Hepatocyte (in vitro differentiated cells): Measurements from ENCODE around the gene ITGA1. TPM values are rescaled to one million over a fixed set of nuclear protein-coding genes. Genes with fewer than 3 reads are reported as not detected.

Experiments
- DNase-seq: peaks from one replicate; pipeline ENCODE4 v3.0.0-alpha.2; 2016; ENCODE audit warnings: low spot score
- H2AFZ ChIP-seq: fragments of 200-600 bp; sonication (generic); 2 replicates; pipeline ENCODE4 v1.6.0; 2016; ENCODE audit warnings: antibody characterized with exemption, mild to moderate bottlenecking
- H3K27ac ChIP-seq: fragments of 200-600 bp; sonication (generic); 2 replicates; pipeline ENCODE4 v1.5.1; 2016; ENCODE audit warnings: mild to moderate bottlenecking
- H3K27me3 ChIP-seq: fragments of 200-600 bp; sonication (generic); 2 replicates; pipeline ENCODE4 v1.6.1; 2016
- H3K36me3 ChIP-seq: fragments of 200-600 bp; sonication (generic); replicated peaks from 2 replicates; pipeline ENCODE4 v1.5.1; 2016; ENCODE audit warnings: low read depth; ENCODE audit not compliant: insufficient read depth
- H3K4me1 ChIP-seq: fragments of 200-600 bp; sonication (generic); 2 replicates; pipeline ENCODE4 v1.5.1; 2016; ENCODE audit warnings: mild to moderate bottlenecking, moderate library complexity; ENCODE audit not compliant: insufficient read depth
- H3K4me2 ChIP-seq: fragments of 200-600 bp; sonication (generic); 2 replicates; pipeline ENCODE4 v1.6.0; 2016
- H3K4me3 ChIP-seq: fragments of 200-600 bp; sonication (generic); 2 replicates; pipeline ENCODE4 v1.5.1; 2016; ENCODE audit warnings: mild to moderate bottlenecking
- H3K79me2 ChIP-seq: fragments of 200-600 bp; sonication (generic); 2 replicates; pipeline ENCODE4 v1.6.0; 2017; ENCODE audit warnings: mild to moderate bottlenecking
- H3K9me2 ChIP-seq: fragments of 200-600 bp; sonication (generic); replicated peaks from 2 replicates; pipeline ENCODE4 v1.6.0; 2017; ENCODE audit warnings: mild to moderate bottlenecking; ENCODE audit not compliant: insufficient read depth
- H3K9me3 ChIP-seq: fragments of 200-600 bp; sonication (generic); 2 replicates; pipeline ENCODE4 v1.5.1; 2016; ENCODE audit warnings: low read depth, mild to moderate bottlenecking
- H4K20me1 ChIP-seq: fragments of 200-600 bp; sonication (generic); 2 replicates; pipeline ENCODE4 v1.6.0; 2016; ENCODE audit warnings: mild to moderate bottlenecking; ENCODE audit not compliant: insufficient read depth, poor library complexity, severe bottlenecking
- EZH2 ChIP-seq: fragments of 200-600 bp; sonication (generic); IDR thresholded peaks from 2 replicates; pipeline ENCODE4 v1.6.1; 2016; ENCODE audit warnings: antibody characterized with exemption, mild to moderate bottlenecking, borderline replicate concordance
- EZH2phosphoT487 ChIP-seq: fragments of 200-600 bp; sonication (generic); IDR thresholded peaks from one replicate; pipeline ENCODE4 v1.6.1; 2018; ENCODE audit warnings: antibody characterized with exemption, mild to moderate bottlenecking, low read depth, moderate library complexity; ENCODE audit not compliant: unreplicated experiment, severe bottlenecking
- WGBS: methylation state at CpG from one replicate; pipeline ENCODE4 v1.1.6; 2016; ENCODE audit warnings: low lambda C conversion rate; ENCODE audit errors: missing lambda C conversion rate; 5-methylcytosine and 5-hydroxymethylcytosine counted together
- polyA plus RNA-seq: library from polyadenylated mRNA; unstranded; fragments of >200 nt; fragmentation: Nextera tagmentation; extraction: Ambion mirVana; gene quantifications from 2 replicates; pipeline ENCODE4 v1.2.1, GENCODE V29; 2016
- total RNA-seq: library from RNA; depleted of rRNA; stranded (reverse); fragments of >200 nt; gene quantifications from 2 replicates; pipeline ENCODE4 v1.2.3, GENCODE V29; 2014
- TF ChIP-seq, protein P1 (sequence below): fragments of 200-600 bp; sonication (generic); IDR thresholded peaks from 2 replicates; pipeline ENCODE4 v1.5.1; 2016; ENCODE audit warnings: antibody characterized with exemption, mild to moderate bottlenecking; ENCODE audit not compliant: poor library complexity

Gene ITGA1
- total and polyA plus RNA-seq, 2 experiments from 2014 or later: 15.0 to 40.3 TPM

DNA sequence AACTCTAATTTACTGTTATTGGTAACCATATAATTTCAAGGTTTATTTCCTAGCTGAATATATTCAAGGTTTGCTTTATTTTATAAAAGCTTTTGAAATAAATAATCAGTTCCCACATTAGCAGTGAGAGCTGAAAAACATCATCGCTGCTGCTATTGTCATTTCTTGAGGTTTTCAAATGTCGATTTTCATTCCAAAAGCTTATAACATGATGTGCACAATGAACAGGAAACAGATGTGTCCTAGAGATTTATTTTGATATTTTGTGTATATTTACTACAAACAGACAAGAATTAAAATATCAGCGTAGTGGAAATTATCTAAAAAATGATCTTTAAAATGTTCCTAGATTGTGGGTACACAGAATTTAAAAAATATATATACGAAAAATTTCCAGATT, 10.5 kb upstream of the ITGA1 start:
- no peaks in the 10 kb centered on the region for H3K9me3 ChIP-seq
- H3K27ac ChIP-seq: no peak overlapping the region
- H4K20me1 ChIP-seq: no peaks in the 10 kb centered on the region
- H3K27me3 ChIP-seq: no peaks in the 10 kb centered on the region
- DNase-seq: no peak
- TF ChIP-seq, protein P1, sequence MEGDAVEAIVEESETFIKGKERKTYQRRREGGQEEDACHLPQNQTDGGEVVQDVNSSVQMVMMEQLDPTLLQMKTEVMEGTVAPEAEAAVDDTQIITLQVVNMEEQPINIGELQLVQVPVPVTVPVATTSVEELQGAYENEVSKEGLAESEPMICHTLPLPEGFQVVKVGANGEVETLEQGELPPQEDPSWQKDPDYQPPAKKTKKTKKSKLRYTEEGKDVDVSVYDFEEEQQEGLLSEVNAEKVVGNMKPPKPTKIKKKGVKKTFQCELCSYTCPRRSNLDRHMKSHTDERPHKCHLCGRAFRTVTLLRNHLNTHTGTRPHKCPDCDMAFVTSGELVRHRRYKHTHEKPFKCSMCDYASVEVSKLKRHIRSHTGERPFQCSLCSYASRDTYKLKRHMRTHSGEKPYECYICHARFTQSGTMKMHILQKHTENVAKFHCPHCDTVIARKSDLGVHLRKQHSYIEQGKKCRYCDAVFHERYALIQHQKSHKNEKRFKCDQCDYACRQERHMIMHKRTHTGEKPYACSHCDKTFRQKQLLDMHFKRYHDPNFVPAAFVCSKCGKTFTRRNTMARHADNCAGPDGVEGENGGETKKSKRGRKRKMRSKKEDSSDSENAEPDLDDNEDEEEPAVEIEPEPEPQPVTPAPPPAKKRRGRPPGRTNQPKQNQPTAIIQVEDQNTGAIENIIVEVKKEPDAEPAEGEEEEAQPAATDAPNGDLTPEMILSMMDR: no peak
- TF ChIP-seq EZH2phosphoT487 (no peak), EZH2 (no peak)
- H3K36me3 ChIP-seq: no peaks in the 10 kb centered on the region
- H3K4me3 ChIP-seq: no peak overlapping the region
- H3K4me2 ChIP-seq: no peak overlapping the region
- H3K4me1 ChIP-seq: no peaks in the 10 kb centered on the region
- no peaks in the 10 kb centered on the region for H3K79me2 ChIP-seq
- 90% methylated on average over 4 of the region's 4 CpGs for WGBS
- no peak overlapping the region for H2AFZ ChIP-seq
- no peaks in the 10 kb centered on the region for H3K9me2 ChIP-seq

DNA sequence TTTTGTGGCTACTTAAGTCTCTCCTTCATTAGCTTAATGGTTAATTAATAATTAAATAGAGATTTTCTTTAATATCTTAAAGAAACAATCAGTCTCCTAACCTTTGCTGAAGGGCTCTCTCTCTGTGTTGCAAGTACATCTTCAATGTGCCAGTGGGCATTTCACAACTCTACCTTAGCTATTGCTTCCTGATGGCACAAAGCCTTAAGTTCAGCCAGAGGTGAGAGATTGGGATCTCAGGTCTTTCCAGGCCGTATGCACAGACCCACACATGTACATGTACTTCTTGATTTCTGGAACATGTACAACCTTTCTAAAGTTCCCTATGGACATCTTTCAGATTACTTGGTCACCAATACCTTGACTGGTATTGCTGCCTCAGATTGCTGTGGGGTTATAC, 8.9 kb upstream of the ITGA1 start:
- H3K27ac ChIP-seq: no peak overlapping the region
- TF ChIP-seq, protein P1: no peak
- TF ChIP-seq EZH2phosphoT487 (no peak), EZH2 (no peak)
- no peak overlapping the region for H2AFZ ChIP-seq
- H3K9me2 ChIP-seq: no peaks in the 10 kb centered on the region
- H3K9me3 ChIP-seq: no peaks in the 10 kb centered on the region
- no peaks in the 10 kb centered on the region for H3K4me1 ChIP-seq
- no peaks in the 10 kb centered on the region for H3K36me3 ChIP-seq
- no peaks in the 10 kb centered on the region for H4K20me1 ChIP-seq
- 86% methylated on average over 1 of the region's 1 CpG for WGBS
- H3K79me2 ChIP-seq: no peaks in the 10 kb centered on the region
- H3K4me3 ChIP-seq: no peak overlapping the region
- H3K27me3 ChIP-seq: no peaks in the 10 kb centered on the region
- no peak for DNase-seq
- H3K4me2 ChIP-seq: no peak overlapping the region

DNA sequence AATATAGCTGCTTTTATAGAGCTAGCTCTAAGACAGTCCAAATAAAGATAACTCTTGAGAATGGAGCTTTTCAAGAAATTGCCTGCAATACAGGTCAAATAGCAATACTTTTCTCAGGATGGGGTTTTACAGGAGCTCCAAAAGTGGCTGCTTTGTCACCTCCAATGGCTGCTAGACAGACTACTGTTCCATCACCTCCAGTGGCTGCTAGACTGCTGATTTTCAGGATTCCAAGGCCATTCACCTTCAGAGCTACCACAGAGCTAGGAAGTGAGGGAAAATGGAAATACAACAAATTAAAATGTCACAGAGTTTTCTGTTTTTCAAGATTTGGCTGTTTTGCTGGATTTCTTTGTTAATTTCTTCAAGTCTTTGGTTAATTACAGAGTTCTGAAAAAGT, 8.5 kb upstream of the ITGA1 start:
- no peak for DNase-seq
- Histone ChIP-seq H4K20me1 (no peaks in the 10 kb centered on the region), H3K9me2 (no peaks in the 10 kb centered on the region), H3K27me3 (no peaks in the 10 kb centered on the region), H2AFZ (no peak overlapping the region), H3K4me1 (no peaks in the 10 kb centered on the region), H3K4me3 (no peak overlapping the region), H3K4me2 (no peak overlapping the region), H3K27ac (no peak overlapping the region), H3K36me3 (no peaks in the 10 kb centered on the region), H3K79me2 (no peaks in the 10 kb centered on the region), H3K9me3 (no peaks in the 10 kb centered on the region)
- TF ChIP-seq, protein P1: no peak
- TF ChIP-seq EZH2 (no peak), EZH2phosphoT487 (no peak)
